Gastrocnemius medialis (tissue), 4 donors: ENCODE measurements around the gene SNX24. TPM values are rescaled to one million over a fixed set of nuclear protein-coding genes. Genes with fewer than 3 reads are reported as not detected.

Source experiments
- ATAC-seq, 2 donors: fragments of 150-250 bp; one replicate each; pipeline ENCODE4 v1.9.1; 2016
- DNase-seq, 2 donors: peaks; one replicate each; pipeline ENCODE4 v3.0.0-alpha.2; 2019
- H3K27ac ChIP-seq, 4 donors: fragments of 200-600 bp; sonication (generic); 1 replicate in 1 of 4; 2 replicates in 3 of 4; pipeline ENCODE4 v1.5.1; 2016 to 2018; ENCODE audit warnings: mild to moderate bottlenecking in 2 of 4, moderate library complexity in 1 of 4
- H3K27me3 ChIP-seq, 3 donors: fragments of 200-600 bp; sonication (generic) in 2 of 3; 1 replicate in 1 of 3; 2 replicates in 2 of 3; pipeline versions ENCODE4 v1.5.1 to v1.6.0; 2016 to 2019; ENCODE audit warnings: mild to moderate bottlenecking in 1 of 3, moderate library complexity in 1 of 3
- H3K36me3 ChIP-seq, 2 donors: fragments of 200-600 bp; sonication (generic) in 1 of 2; one replicate each; pipeline ENCODE4 v1.5.1; 2017 to 2018
- H3K4me1 ChIP-seq, 2 donors: fragments of 200-600 bp; sonication (generic) in 1 of 2; one replicate each; pipeline ENCODE4 v1.5.1; 2016 to 2017; ENCODE audit warnings: mild to moderate bottlenecking in 2 of 2
- H3K4me3 ChIP-seq, 4 donors: fragments of 200-600 bp; sonication (generic) in 3 of 4; 1 replicate in 1 of 4; 2 replicates in 3 of 4; pipeline ENCODE4 v1.5.1; 2016 to 2019; ENCODE audit warnings: mild to moderate bottlenecking in 2 of 4
- H3K9me3 ChIP-seq, 3 donors: fragments of 200-600 bp; sonication (generic) in 2 of 3; 1 replicate in 1 of 3; 2 replicates in 2 of 3; pipeline ENCODE4 v1.5.1; 2016 to 2019
- POLR2A ChIP-seq, 2 donors: fragments of 450-650 bp; IDR thresholded peaks; one replicate each; pipeline ENCODE4 v1.6.1; 2017; ENCODE audit warnings: antibody characterized with exemption in 2 of 2, mild to moderate bottlenecking in 2 of 2, moderate library complexity in 2 of 2
- in situ Hi-C, 4 donors: fragments of 200-750 bp; cut with MboI; loops; one replicate each; pipeline versions ENCODE4 v1.15.0 to v1.8.0; 2017; ENCODE audit warnings: low sequenced_read_pairs in 4 of 4
- intact Hi-C: fragments of 100-400 bp; cut with DNase I; formaldehyde crosslinking; loops from one replicate; pipeline ENCODE4 v1.15.1; 2023; ENCODE audit warnings: low total_unique reads
- total RNA-seq, 4 donors: library from RNA; depleted of rRNA; stranded (reverse); fragments of >200 nt; gene quantifications; one replicate each; pipeline versions ENCODE4 v1.1.0 to v1.2.3, GENCODE V29; 2016
- TF ChIP-seq, protein P1 (sequence below), 5 experiments: fragments of 450-650 bp in 3 of 5; fragments of 200-600 bp in 2 of 5; sonication (generic) in 2 of 5; IDR thresholded peaks in 4 of 5; conservative IDR thresholded peaks in 1 of 5; 1 replicate in 4 of 5; 2 replicates in 1 of 5; pipeline ENCODE4 v1.5.1; 2016 to 2019; ENCODE audit warnings: antibody characterized with exemption in 5 of 5, mild to moderate bottlenecking in 3 of 5, moderate library complexity in 3 of 5

Gene SNX24
- total RNA-seq, 4 donors from 2014 or later: 6.9 to 17.8 (median 10.6) TPM

DNA sequence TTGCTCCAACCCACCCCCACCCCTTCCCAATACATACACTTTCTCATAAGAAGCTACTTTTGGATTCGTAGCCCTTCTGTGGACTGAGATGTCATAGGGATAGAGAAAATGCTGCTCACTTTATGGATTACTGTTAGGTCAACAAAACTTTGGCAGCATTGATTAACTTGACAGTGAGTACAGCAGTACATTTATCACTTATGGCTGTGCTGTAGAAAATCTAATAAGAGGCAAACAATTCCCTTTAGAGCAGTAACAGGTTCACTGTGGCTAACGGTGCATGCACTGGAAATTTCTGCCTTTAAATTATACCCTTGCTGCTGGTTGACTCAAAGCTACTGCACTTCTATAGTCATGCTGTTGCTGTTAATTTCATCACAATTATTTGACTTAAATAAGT, 131.9 kb downstream of the SNX24 start:
- Histone ChIP-seq H3K27ac (no peak overlapping the region), H3K36me3 (no peaks in the 10 kb centered on the region), H3K27me3 (no peaks in the 10 kb centered on the region), H3K4me3 (no peak overlapping the region), H3K4me1 (no peaks in the 10 kb centered on the region), H3K9me3 (no peaks in the 10 kb centered on the region)
- no peak for DNase-seq
- in situ Hi-C loops (no loop called here), intact Hi-C loops (no loop called here)
- TF ChIP-seq POLR2A (IDR thresholded peaks at IDR 0.05): no peak
- TF ChIP-seq, protein P1, sequence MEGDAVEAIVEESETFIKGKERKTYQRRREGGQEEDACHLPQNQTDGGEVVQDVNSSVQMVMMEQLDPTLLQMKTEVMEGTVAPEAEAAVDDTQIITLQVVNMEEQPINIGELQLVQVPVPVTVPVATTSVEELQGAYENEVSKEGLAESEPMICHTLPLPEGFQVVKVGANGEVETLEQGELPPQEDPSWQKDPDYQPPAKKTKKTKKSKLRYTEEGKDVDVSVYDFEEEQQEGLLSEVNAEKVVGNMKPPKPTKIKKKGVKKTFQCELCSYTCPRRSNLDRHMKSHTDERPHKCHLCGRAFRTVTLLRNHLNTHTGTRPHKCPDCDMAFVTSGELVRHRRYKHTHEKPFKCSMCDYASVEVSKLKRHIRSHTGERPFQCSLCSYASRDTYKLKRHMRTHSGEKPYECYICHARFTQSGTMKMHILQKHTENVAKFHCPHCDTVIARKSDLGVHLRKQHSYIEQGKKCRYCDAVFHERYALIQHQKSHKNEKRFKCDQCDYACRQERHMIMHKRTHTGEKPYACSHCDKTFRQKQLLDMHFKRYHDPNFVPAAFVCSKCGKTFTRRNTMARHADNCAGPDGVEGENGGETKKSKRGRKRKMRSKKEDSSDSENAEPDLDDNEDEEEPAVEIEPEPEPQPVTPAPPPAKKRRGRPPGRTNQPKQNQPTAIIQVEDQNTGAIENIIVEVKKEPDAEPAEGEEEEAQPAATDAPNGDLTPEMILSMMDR (IDR thresholded peaks at IDR 0.05 in 4 of 5, conservative IDR thresholded peaks at IDR 0.05 in 1 of 5): no peak
- no peak for ATAC-seq

DNA sequence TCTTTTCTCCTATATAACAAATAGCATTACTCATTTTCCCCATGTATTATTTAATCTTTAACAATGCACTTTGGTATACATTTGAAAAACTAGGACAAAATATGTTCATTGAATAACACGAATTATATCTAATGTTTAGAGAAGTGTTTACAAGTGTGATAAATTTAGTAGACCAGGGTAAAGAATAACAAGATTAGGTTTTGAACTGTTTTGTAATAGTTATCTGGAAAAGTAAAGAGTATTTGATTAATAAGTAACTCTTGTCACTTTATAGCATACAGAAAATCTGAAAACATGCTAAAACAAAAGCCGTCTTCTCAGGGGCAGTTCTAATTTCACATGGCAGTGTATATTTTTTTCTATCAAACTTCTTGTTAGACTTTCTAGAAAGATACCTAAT, 132.7 kb downstream of the SNX24 start:
- H3K36me3 ChIP-seq: no peaks in the 10 kb centered on the region
- ATAC-seq (no peak), DNase-seq (no peak)
- no peak overlapping the region for H3K27ac ChIP-seq
- no peak overlapping the region for H3K4me3 ChIP-seq
- intact Hi-C loops (no loop called here), in situ Hi-C loops (no loop called here)
- no peaks in the 10 kb centered on the region for H3K9me3 ChIP-seq
- H3K27me3 ChIP-seq: no peaks in the 10 kb centered on the region
- TF ChIP-seq, protein P1 (IDR thresholded peaks at IDR 0.05 in 4 of 5, conservative IDR thresholded peaks at IDR 0.05 in 1 of 5): no peak
- no peak for TF ChIP-seq POLR2A (IDR thresholded peaks at IDR 0.05)
- no peaks in the 10 kb centered on the region for H3K4me1 ChIP-seq

DNA sequence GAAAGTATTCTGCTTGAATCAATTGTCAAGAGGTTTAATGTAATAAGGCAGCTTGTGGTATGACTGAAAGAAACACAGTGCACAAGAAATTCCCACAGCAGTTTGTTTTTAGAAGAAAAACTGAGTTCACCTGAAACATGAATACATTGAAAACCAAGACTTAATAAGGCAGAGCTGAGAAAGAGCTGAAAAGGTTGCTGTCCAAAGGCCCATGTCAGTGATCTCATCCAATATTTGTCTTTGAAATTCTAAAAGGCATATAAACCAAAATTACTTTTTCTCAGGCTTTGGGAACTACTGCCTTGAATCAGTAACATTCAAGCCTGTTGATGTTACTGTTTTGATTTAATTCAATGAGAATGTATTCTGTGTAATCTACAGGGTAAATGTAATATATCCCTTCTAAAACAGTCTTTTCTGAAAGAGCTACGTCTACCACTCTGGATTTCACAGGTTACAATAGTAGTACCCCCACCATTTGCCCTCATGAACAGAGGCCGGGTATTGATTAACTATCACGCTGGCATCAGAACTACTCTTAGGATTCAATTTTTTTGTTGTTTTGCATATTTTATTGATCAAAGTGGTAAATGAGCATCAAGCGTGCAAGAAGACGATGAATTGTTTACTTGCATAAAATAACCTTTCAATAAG, 133.4 kb downstream of the SNX24 start:
- Histone ChIP-seq H3K27ac (no peak overlapping the region), H3K4me1 (no peaks in the 10 kb centered on the region), H3K9me3 (no peaks in the 10 kb centered on the region), H3K36me3 (no peaks in the 10 kb centered on the region), H3K27me3 (no peaks in the 10 kb centered on the region), H3K4me3 (no peak overlapping the region)
- in situ Hi-C loops: no loop called here
- TF ChIP-seq POLR2A (IDR thresholded peaks at IDR 0.05): no peak
- TF ChIP-seq, protein P1 (IDR thresholded peaks at IDR 0.05 in 4 of 5, conservative IDR thresholded peaks at IDR 0.05 in 1 of 5): no peak
- ATAC-seq (no peak), DNase-seq (no peak)
- intact Hi-C loops: no loop called here

DNA sequence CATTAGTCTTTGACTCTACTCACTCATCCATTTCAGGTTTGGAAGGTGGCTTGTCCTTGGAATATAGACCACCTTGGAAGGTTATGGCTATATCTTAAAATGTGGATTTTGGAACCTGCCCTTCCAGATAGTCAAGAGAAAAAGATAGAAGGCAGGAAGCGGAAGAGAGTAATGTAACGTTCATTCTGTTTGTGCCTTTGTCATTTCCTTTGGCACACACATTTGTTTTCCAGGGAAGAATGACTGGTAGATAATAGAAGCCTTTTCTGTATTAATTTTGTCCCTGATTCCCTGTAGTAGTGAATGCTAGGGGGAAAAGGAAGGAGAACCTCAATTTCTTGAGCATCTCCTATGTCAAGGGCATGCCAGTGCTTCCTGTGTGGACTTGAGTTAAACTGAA, 136.4 kb downstream of the SNX24 start:
- DNase-seq (no peak), ATAC-seq (no peak)
- Histone ChIP-seq H3K4me1 (no peaks in the 10 kb centered on the region), H3K36me3 (no peaks in the 10 kb centered on the region), H3K27me3 (no peaks in the 10 kb centered on the region), H3K4me3 (no peak overlapping the region), H3K27ac (no peak overlapping the region), H3K9me3 (no peaks in the 10 kb centered on the region)
- TF ChIP-seq, protein P1 (IDR thresholded peaks at IDR 0.05 in 4 of 5, conservative IDR thresholded peaks at IDR 0.05 in 1 of 5): no peak
- TF ChIP-seq POLR2A (IDR thresholded peaks at IDR 0.05): no peak
- in situ Hi-C loops (no loop called here), intact Hi-C loops (no loop called here)

DNA sequence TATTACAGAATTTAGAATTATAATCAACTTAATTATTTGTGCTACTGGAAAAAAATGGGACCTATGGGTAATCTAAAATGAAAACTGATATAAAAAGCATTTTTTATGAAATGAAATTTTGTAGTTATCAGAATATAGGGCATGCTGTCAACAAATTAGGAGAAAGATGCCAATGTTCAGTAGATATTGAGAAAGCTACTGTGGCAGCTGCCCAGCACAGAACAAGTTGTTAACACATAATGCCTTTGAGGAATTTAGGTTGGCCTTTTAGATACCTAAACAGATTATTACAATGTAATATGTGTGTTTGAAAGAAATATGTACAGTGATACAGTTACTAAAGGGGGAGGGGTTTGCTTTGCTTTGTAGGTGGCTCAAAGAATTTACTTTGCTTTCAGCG, 137.0 kb downstream of the SNX24 start:
- H3K27ac ChIP-seq: no peak overlapping the region
- ATAC-seq (no peak), DNase-seq (no peak)
- no peaks in the 10 kb centered on the region for H3K4me1 ChIP-seq
- TF ChIP-seq, protein P1 (IDR thresholded peaks at IDR 0.05 in 4 of 5, conservative IDR thresholded peaks at IDR 0.05 in 1 of 5): no peak
- no peak for TF ChIP-seq POLR2A (IDR thresholded peaks at IDR 0.05)
- H3K27me3 ChIP-seq: no peaks in the 10 kb centered on the region
- H3K9me3 ChIP-seq: no peaks in the 10 kb centered on the region
- intact Hi-C loops: no loop called here
- H3K36me3 ChIP-seq: no peaks in the 10 kb centered on the region
- no peak overlapping the region for H3K4me3 ChIP-seq
- in situ Hi-C loops: no loop called here
